ENCODE results near the gene PGM1.

The PGM1 gene

DNA sequence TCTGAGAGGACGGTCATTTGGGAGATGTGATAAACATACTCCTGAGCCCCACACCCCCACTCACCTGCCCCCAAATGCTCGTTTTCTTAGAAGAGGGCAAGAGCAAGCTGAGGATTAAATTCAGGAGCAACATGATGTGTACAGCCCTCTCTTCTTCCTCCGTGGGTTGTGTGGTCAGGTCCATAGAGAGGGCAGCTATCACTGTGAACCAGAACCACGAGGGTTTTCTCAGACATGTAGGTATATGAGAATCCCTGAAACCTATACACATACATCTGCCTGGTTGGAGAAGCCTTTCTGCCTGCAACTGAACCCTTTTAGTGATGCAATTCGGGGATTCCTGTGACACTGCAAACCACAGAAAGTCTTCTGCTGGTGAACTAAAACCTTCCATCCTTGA lies 38.9 kb downstream of the PGM1 start:
- ATAC-seq: no peak
- H3K27ac Mint-ChIP-seq: no peak overlapping the region
- DNase-seq: no peak
- no peaks in the 10 kb centered on the region for H3K9me3 Mint-ChIP-seq
- no peak overlapping the region for H3K4me3 Mint-ChIP-seq
- H3K4me1 Mint-ChIP-seq: peaks cover 7% of the 10 kb centered on the region
- H3K36me3 Mint-ChIP-seq (ENCODE audit: low read depth): peaks cover 39% of the 10 kb centered on the region
- H3K27me3 Mint-ChIP-seq: no peaks in the 10 kb centered on the region

DNA sequence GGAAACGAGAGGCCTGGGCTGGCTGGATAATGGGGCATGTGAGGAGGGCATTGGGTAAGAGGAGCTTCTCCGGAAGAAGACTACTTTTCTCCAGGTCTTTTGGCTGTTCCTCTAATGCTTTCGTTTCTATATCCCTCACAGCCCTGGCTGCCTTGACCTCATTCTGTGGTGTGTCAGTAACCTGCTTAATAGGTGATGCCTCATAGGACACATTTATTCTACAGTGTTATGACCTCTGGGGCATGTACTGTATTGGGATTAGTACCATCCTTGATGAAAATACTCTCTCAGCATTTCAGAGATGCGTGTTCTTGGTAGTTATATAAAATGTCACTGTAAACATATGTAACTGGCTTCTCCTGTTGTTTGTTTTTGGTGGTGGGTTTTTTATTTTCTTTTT lies 40.1 kb downstream of the PGM1 start:
- DNase-seq: no peak
- no peak for ATAC-seq
- Mint-ChIP-seq H3K36me3 (ENCODE audit: low read depth) (peaks cover 47% of the 10 kb centered on the region), H3K27me3 (no peaks in the 10 kb centered on the region), H3K4me1 (peaks cover 6% of the 10 kb centered on the region), H3K27ac (no peak overlapping the region), H3K4me3 (no peak overlapping the region), H3K9me3 (no peaks in the 10 kb centered on the region)

DNA sequence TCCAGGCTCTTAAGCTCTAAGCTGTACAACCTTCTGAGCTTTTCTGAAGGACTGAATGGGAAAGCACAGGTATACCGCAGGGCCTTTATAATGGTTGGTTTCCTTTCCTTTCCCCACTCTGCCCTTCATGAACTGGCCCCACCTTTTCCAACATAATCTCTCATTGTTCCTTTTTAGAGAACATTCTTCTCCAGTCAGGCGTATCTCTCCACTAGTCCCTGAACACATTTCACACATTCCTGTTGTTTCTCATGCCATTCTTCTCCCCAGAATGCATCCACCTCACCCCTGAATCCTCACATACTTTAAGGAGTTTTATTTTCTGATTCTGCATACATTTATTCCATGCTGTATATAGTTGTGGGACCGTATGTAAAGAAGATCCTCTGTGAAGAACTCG lies 41.3 kb downstream of the PGM1 start:
- no peak for ATAC-seq
- no peak overlapping the region for H3K4me3 Mint-ChIP-seq
- no peak overlapping the region for H3K27ac Mint-ChIP-seq
- no peak for DNase-seq
- no peaks in the 10 kb centered on the region for H3K9me3 Mint-ChIP-seq
- H3K27me3 Mint-ChIP-seq: no peaks in the 10 kb centered on the region
- H3K4me1 Mint-ChIP-seq: peaks cover 4% of the 10 kb centered on the region
- peaks cover 58% of the 10 kb centered on the region for H3K36me3 Mint-ChIP-seq (ENCODE audit: low read depth)

DNA sequence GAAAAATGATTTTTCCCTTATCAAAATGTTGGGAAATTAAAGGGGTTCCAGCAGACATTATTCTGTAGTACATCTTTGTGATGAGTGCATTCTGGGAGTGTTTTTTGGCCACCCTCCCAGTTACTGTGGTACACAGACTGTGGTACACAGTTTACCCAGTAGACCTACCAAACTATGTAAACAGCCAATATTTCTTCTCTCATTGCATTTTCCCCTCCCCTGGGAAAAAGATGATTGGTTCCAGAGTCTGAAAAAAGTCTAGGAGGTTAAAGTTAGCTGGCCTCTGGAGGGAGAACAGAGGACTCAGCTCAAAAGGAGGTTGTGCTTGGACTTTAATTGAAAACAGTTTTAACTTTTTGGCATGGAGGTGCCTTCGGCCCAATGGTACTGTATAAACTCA lies 42.5 kb downstream of the PGM1 start:
- Mint-ChIP-seq H3K4me1 (peaks cover 4% of the 10 kb centered on the region), H3K36me3 (ENCODE audit: low read depth) (peaks cover 53% of the 10 kb centered on the region), H3K4me3 (no peak overlapping the region), H3K27me3 (no peaks in the 10 kb centered on the region), H3K9me3 (no peaks in the 10 kb centered on the region), H3K27ac (no peak overlapping the region)
- ATAC-seq: no peak
- no peak for DNase-seq

DNA sequence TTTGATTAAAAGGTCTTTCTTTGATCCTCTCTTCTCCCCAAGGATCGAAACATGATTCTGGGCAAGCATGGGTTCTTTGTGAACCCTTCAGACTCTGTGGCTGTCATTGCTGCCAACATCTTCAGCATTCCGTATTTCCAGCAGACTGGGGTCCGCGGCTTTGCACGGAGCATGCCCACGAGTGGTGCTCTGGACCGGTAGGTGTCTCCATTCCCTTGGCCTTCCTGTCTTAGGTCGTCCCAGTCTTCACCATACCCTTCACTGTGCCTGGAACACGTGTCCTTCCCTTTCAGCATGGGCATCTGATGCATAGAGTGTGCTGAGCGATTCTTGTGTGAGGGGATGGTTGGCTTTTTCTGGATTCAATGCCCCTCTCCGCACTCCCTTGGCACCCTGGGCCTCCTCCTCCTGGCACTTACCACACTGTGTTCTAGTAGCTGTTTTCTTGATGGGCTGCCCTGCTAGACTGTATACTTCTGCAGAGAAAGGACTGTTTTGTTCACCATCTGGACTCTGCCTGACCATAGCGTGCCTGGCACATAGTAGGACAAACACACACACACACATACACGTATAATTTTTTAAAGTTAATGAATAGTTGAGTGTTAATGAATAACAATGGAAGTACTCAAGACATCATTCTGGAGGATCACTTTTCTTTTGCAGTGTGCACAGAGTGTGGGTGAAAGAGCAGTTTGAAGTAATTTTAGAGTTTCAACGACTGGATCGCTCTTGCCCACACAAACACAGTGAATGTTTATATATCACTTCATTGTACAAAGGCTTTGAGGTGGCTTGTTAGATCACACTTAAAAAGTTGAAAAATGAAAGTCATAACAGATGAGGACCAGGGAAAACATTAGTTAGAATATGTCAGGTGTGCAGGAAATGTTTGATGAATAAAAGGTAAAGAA lies 43.2 kb downstream of the PGM1 start:
- ATAC-seq (no peak), DNase-seq (no peak)
- Mint-ChIP-seq H3K9me3 (no peaks in the 10 kb centered on the region), H3K4me3 (no peak overlapping the region), H3K4me1 (peaks cover 4% of the 10 kb centered on the region), H3K27me3 (no peaks in the 10 kb centered on the region), H3K27ac (no peak overlapping the region), H3K36me3 (ENCODE audit: low read depth) (peaks cover 50% of the 10 kb centered on the region)

DNA sequence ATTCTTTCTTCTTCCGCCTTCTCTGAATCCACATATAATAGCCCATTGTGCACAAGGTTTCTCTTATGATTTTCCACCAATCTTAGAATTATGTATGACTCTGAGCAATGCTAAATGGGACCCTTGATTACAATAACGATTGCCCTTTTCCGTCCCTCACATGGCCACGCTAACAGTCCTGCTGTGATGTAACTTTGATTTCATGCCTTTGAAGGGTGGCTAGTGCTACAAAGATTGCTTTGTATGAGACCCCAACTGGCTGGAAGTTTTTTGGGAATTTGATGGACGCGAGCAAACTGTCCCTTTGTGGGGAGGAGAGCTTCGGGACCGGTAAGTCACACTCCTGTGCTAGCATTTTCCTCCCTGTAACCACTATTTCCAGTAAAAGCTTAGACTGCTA lies 45.3 kb downstream of the PGM1 start:
- Mint-ChIP-seq H3K4me1 (no peaks in the 10 kb centered on the region), H3K4me3 (no peak overlapping the region), H3K27ac (no peak overlapping the region), H3K36me3 (ENCODE audit: low read depth) (peaks cover 46% of the 10 kb centered on the region), H3K27me3 (no peaks in the 10 kb centered on the region), H3K9me3 (no peaks in the 10 kb centered on the region)
- DNase-seq (no peak), ATAC-seq (no peak)

DNA sequence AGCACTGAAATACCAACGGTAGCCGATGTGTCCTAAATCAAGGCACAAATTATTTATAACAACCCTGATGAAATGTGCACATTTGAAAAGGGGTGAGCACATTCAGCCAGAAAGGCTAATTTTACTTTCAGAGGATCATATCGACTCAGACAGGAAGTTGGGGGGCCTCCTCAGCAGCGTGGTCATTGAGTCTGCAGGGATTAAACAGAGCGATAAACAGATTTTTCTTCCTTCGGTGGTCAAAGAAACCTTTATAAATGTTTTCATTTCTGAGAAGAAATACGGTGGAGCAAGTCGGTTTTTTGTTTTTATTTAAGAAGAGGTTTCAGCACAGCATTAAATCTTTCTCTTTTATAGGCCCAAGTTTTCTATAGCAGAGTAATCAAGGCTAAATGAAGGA lies 45.7 kb downstream of the PGM1 start:
- peaks cover 48% of the 10 kb centered on the region for H3K36me3 Mint-ChIP-seq (ENCODE audit: low read depth)
- no peak for DNase-seq
- no peaks in the 10 kb centered on the region for H3K27me3 Mint-ChIP-seq
- no peaks in the 10 kb centered on the region for H3K9me3 Mint-ChIP-seq
- ATAC-seq: no peak
- H3K4me1 Mint-ChIP-seq: no peaks in the 10 kb centered on the region
- no peak overlapping the region for H3K27ac Mint-ChIP-seq
- H3K4me3 Mint-ChIP-seq: no peak overlapping the region

DNA sequence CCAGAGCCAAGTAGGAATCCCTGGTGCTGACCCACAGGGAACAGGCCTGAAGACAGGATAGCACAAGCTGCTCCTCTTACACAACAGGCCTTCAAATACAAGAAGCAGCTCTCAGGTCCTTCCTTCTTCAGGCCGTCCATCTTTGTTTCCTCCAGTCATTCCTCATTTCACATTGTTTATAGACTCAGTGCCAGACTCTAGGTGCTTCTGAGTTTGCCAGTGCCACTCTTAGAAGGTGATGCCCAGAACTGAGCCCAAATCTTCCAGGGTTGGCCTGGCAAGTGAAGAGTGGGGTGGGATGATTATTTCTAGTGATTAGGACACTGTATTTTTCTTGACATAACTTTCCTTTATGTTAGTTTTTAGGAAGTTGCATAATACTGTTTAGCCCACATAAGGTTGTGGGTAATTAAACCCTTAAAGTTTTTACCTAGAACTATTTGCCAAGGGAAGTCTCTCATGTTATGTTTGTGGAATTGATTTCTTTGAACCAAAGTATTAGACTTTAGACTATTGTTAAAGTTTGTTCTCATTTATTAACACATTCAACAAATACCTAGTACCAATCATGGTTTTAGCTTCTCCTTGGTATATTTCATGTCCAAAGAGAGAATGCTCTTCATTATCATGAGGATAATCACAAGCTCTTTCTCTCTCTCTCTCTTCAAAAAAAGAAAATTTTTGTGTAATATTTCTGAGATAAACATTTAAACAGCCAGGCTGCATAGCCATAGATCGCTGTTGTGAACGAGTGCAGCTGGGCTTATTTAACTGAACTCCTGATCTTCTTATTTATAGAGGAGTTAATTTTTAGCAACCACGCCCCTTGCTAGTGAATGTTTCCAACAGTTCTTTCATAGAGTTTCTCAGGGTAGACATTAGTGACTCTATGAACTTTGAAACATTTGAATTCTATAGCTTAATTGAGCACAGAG lies 47.7 kb downstream of the PGM1 start:
- DNase-seq: no peak
- no peaks in the 10 kb centered on the region for H3K4me1 Mint-ChIP-seq
- H3K27ac Mint-ChIP-seq: no peak overlapping the region
- H3K9me3 Mint-ChIP-seq: no peaks in the 10 kb centered on the region
- no peaks in the 10 kb centered on the region for H3K27me3 Mint-ChIP-seq
- H3K4me3 Mint-ChIP-seq: no peak overlapping the region
- peaks cover 44% of the 10 kb centered on the region for H3K36me3 Mint-ChIP-seq (ENCODE audit: low read depth)
- no peak for ATAC-seq

DNA sequence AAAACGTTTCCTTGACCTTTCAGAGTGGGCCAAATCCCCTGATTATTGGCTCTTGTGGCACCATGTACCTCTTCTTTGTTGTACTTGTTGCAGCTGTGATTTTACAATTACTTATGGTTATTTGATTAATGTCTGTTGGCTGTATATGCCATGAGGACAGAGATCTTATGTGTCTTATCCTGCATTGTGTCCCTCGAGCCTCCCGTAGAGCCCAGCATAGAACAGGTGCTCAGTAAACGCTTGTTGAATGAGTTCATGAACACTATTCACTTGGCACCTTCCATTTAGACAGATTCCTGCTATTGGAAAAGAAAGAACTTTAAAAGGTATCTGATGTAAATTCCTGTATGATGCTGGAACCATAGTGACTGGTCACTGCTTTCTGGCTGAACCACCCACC lies 48.4 kb downstream of the PGM1 start:
- H3K36me3 Mint-ChIP-seq (ENCODE audit: low read depth): peaks cover 43% of the 10 kb centered on the region
- no peaks in the 10 kb centered on the region for H3K4me1 Mint-ChIP-seq
- H3K9me3 Mint-ChIP-seq: no peaks in the 10 kb centered on the region
- H3K27ac Mint-ChIP-seq: no peak overlapping the region
- ATAC-seq: no peak
- no peaks in the 10 kb centered on the region for H3K27me3 Mint-ChIP-seq
- DNase-seq: no peak
- H3K4me3 Mint-ChIP-seq: no peak overlapping the region

DNA sequence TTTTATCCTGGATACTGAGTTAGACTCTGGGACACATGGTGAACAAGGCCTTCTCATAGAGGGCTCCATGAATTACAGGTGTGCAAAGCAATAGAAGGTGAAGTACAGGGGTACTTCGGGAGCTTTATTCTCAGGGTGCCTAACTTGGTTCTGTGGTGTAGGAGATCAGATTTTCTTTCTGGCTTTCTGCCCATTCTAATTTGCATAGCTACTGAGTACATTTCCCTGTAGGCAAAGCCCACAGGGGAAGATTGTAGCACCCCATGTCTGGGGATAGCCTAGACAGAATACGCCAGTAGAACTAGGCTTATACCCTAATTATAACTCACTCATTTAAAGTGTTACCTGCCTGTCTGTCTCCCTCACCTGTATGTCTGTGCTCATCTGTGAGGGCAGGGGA lies 49.7 kb downstream of the PGM1 start:
- no peaks in the 10 kb centered on the region for H3K9me3 Mint-ChIP-seq
- H3K36me3 Mint-ChIP-seq (ENCODE audit: low read depth): peaks cover 39% of the 10 kb centered on the region

DNA sequence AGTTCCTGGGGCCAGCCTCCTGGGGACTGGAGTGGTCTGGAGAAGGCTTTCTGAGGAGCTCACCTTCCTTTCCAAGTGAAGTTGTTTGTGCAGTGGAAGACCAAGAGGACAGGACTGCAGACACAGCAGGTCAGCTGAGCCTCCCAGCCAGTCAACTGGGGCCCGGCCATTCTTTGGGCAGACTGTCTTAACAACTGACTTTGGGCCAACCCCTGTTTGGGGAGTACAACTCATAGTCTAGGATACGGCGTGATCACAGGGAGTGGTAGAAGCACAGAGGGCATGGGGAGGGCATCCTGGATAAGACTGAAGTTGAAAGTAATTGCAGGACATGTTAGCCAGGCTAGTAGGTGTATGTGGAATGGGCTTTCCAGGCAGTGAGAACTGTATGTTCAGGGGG lies 50.3 kb downstream of the PGM1 start:
- no peaks in the 10 kb centered on the region for H3K4me1 Mint-ChIP-seq
- H3K27ac Mint-ChIP-seq: no peak overlapping the region
- H3K27me3 Mint-ChIP-seq: no peaks in the 10 kb centered on the region
- no peaks in the 10 kb centered on the region for H3K9me3 Mint-ChIP-seq
- no peak overlapping the region for H3K4me3 Mint-ChIP-seq
- H3K36me3 Mint-ChIP-seq (ENCODE audit: low read depth): peaks cover 40% of the 10 kb centered on the region
- DNase-seq: no peak
- ATAC-seq: no peak

More for the DNA sequence above, 49.7 kb downstream of the PGM1 start:
- DNase-seq: no peak
- no peak for ATAC-seq
- H3K27me3 Mint-ChIP-seq: no peaks in the 10 kb centered on the region
- H3K27ac Mint-ChIP-seq: no peak overlapping the region
- H3K4me3 Mint-ChIP-seq: no peak overlapping the region
- H3K4me1 Mint-ChIP-seq: no peaks in the 10 kb centered on the region

DNA sequence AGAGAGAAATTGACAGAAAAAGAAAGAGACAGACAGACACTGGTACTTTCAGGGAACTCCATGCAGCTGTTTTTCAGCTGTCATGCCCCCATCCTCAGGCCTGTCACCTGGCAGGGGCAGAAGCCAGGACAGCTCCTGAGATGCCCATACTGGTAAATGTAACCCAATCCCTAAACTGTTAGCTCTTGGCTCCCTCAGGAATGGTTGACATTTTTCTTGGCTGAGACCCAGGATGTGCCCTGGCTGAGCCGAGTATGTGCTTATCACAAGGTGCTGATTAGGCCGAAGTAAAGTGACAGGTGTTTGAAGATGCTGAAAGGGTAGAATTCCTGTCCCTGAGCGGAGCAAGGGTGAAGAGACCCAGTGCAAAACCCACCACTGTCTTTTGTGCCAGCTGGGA lies 50.7 kb downstream of the PGM1 start:
- Mint-ChIP-seq H3K4me3 (no peak overlapping the region), H3K27ac (no peak overlapping the region), H3K36me3 (ENCODE audit: low read depth) (peaks cover 40% of the 10 kb centered on the region), H3K9me3 (no peaks in the 10 kb centered on the region), H3K4me1 (no peaks in the 10 kb centered on the region), H3K27me3 (no peaks in the 10 kb centered on the region)
- no peak for ATAC-seq
- no peak for DNase-seq

DNA sequence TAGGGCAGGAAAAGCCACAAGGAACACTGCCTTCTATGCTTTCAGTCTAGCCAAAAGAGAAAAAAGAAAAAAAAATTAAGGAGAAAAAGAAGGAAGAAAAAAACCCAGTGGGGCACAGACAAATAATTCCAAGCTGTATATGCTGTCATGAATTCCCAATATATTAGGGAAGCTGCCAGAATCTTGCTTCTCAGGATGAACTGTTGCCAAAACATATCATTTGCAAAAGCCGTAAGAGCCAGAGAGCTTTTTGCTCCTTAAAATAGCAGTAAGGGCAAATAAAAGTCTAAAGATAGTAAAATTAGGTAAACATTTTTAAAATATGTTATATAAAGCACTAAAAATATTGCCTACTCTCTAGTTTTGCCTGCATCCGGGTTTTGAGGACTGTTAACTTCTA lies 52.1 kb downstream of the PGM1 start:
- Mint-ChIP-seq H3K4me3 (no peak overlapping the region), H3K27ac (no peak overlapping the region)

DNA sequence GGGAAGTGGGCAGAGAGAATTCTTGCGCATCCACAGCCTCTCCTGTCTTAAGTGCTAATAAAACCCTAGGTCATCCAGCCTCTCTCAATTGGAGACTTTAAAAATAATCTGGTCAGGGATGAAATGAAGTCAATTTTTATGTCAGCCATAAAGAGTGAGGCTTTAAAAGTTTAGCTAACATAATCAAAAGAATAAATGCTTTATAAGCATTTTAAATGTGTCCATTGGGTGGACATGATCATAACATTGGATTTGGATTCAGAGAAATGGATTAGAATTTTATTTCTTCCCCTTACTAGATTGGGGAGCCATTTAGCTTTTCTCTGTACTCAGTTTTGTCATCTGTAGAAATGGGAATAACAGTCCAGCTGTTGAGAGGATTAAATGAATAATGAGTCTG lies 55.5 kb downstream of the PGM1 start:
- no peaks in the 10 kb centered on the region for H3K9me3 Mint-ChIP-seq
- DNase-seq (no peak), ATAC-seq (no peak)
- no peak overlapping the region for H3K4me3 Mint-ChIP-seq
- H3K27ac Mint-ChIP-seq: no peak overlapping the region
- H3K36me3 Mint-ChIP-seq (ENCODE audit: low read depth): peaks cover 41% of the 10 kb centered on the region
- peaks cover 16% of the 10 kb centered on the region for H3K4me1 Mint-ChIP-seq
- H3K27me3 Mint-ChIP-seq: no peaks in the 10 kb centered on the region

More for the DNA sequence above, 52.1 kb downstream of the PGM1 start:
- no peaks in the 10 kb centered on the region for H3K27me3 Mint-ChIP-seq
- DNase-seq (no peak), ATAC-seq (no peak)
- no peaks in the 10 kb centered on the region for H3K9me3 Mint-ChIP-seq
- H3K4me1 Mint-ChIP-seq: no peaks in the 10 kb centered on the region
- H3K36me3 Mint-ChIP-seq (ENCODE audit: low read depth): peaks cover 37% of the 10 kb centered on the region

DNA sequence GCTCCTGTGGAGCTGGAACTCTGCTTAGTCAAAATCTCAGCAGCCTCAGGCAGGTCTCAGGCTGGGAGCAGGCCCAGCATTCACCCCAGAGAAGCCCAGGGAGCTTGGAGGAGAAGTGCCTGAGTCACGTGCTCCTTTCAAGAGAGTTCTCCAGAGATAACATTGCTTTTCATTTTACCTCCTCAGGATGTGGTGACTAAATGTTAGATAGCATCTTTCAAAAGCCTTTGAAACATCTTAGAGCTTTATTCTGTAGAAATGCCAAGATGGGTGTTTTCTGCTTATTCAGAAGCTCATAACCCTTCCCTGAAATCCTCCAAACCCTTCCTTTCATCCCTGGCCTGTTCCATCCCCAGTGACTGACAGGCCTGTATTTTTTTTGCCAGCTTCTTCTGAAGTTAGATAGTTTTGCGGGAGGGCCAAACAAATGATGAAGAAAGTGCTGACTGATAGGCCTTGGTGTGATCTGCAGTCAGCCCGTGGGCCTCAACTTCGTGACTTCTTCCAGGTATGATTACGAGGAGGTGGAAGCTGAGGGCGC lies 58.0 kb downstream of the PGM1 start:
- peaks cover 16% of the 10 kb centered on the region for H3K4me1 Mint-ChIP-seq
- DNase-seq: no peak
- ATAC-seq: peak; percentile 57
- H3K4me3 Mint-ChIP-seq: no peak overlapping the region
- H3K9me3 Mint-ChIP-seq: no peaks in the 10 kb centered on the region
- no peaks in the 10 kb centered on the region for H3K27me3 Mint-ChIP-seq
- peaks cover 50% of the 10 kb centered on the region for H3K36me3 Mint-ChIP-seq (ENCODE audit: low read depth)
- peak overlapping the region; percentile 70 for H3K27ac Mint-ChIP-seq
